NCI-H2196 (cell line): ENCODE data around the gene VPS52.
"Not testable (repeated sequence)": the region's sequence is repeated elsewhere in the genome, so short reads cannot be mapped to it uniquely, and the experiment has no call there.

Experiments
- DNase-seq: peaks from one replicate; lab custom pipeline; 2025; ENCODE audit not compliant: unreplicated experiment; lab: John Stamatoyannopoulos, UW

Gene VPS52

DNA sequence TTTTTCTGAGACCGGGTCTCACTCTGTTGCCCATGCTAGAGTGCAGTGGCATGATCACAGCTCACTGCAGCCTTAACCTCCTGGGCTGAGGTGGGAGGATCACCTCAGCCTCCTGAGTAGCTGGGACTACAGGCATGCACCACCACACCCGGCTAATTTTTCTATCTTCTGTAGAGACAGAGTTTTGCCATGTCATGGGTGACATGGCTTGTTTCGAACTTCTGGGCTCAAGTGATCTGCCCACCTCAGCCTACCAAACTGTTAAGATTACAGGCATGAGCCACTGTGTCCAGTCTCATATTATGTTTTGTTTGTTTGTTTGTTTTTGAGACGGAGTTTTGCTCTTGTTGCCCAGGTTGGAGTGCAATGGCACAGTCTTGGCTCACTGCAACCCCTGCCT, 13.5 kb upstream of the VPS52 start:
- DNase-seq, result not testable (repeated sequence)

GRCh38 chr6:33280539-33280938, 8.9 kb upstream of the VPS52 start:
- DNase-seq, result no peak

DNA sequence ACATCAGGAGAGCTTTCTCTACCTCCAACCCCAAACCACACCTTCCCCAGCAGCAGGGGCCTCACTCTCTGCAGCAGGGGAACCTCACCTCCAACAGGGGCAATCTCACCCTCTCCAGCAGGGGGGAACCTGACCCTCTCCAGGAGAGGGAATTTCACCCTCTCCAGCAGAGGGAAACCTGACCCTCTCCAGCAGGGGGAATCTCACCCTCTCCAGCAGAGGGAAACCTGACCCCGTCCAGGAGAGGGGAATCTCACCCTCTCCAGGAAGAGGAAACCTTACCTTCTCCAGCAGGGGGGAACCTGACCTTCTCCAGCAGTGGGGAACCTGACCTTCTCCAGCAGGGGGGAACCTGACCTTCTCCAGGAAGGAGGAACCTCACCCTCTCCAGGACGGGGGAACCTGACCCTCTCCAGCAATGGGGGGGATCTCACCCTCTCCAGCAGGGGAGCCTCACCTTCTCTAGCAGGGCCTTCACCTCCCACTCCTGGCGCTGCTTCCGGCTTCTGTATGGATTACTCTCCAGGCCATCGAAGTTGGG, 8.4 kb upstream of the VPS52 start:
- peak; percentile 45 for DNase-seq

GRCh38 chr6:33279257-33279695, 7.6 kb upstream of the VPS52 start:
- DNase-seq, result no peak

- no peak for DNase-seq
Measured at GRCh38 chr6:33278810-33279209, 7.1 kb upstream of the VPS52 start.

- no peak for DNase-seq
Measured at GRCh38 chr6:33278392-33278741, 6.7 kb upstream of the VPS52 start.

GRCh38 chr6:33277663-33278391, 6.2 kb upstream of the VPS52 start:
- DNase-seq, result no peak

DNA sequence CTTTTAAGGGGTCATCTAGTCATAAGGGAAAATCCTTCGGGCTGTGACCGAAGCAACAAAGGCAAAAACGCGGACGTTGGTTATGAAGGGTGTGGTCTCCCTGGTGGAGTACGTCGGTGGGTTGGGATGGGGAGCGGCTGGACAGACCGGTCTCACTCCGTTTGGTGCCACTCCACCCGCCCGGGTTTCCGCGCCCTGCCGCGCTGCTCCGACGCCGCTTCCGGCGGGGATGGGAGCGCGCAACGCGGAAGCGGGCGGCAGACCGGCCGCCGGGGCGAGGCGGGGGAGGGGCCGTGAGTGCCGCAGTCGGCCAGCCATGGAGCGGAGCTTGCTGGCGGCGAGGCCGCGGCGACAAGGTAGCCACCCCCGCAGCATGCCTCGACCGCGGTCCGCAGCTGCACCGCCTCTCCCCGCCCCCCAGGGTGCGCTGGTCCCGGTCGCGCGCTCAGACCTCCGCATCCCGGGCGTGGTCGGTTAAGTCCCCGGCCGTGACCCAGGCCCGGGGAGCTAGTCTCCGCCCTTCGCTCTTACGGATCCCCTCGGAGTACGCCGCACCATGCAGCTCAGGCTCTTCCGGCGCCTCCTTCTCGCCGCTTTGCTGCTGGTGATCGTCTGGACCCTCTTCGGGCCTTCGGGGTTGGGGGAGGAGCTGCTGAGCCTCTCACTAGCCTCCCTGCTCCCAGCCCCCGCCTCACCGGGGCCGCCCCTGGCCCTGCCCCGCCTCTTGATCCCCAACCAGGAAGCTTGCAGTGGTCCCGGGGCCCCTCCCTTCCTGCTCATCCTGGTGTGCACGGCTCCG, 5.4 kb upstream of the VPS52 start, which contains the start of gene B3GALT4:
Gene B3GALT4, plus strand, starts transcription at position 260 of the 799 bp plus-strand sequence. Its CDS starts 297 bp downstream, at position 557.
- peak; percentile 75 for DNase-seq

DNA sequence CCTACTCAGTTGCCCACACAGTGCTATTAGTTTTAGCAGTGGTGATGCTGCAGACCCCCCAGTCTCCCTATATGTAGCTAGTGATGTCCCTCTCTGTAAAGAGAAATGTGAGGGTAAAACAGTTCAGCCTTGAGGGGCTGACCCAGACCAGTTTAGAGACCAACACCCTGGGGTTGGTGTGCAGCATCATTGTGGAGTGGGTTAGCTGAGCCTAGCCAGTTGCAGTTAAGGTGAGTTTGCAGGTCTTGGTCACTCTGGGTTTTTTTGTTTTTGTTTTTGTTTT, 4.8 kb upstream of the VPS52 start:
- DNase-seq, result no peak

DNA sequence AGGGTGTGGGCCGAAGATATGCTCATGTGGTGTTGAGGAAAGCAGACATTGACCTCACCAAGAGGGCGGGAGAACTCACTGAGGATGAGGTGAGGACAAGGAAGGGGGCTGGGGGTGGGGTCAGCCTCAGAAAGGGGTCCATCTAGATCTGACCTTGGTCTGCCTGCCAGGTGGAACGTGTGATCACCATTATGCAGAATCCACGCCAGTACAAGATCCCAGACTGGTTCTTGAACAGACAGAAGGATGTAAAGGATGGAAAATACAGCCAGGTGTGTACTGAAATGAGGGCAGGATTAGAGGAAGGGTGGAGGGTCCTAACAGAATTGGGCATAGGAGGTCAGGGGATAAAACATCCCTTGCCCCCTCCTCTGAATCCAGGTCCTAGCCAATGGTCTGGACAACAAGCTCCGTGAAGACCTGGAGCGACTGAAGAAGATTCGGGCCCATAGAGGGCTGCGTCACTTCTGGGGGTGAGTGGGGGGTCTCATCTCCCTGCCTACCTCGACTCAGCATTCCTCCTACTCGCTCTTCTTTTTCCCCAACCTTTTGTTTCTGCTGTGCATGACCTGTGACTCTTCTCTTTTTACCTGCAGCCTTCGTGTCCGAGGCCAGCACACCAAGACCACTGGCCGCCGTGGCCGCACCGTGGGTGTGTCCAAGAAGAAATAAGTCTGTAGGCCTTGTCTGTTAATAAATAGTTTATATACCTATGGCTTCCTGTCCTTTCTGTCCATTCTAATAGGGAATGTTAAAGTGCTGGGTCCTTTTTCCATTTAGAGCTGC, 4.3 kb upstream of the VPS52 start:
- DNase-seq, result not testable (repeated sequence)

GRCh38 chr6:33273924-33274902, 2.5 kb upstream of the VPS52 start:
- DNase-seq, result no peak

- DNase-seq, result no peak
Measured at GRCh38 chr6:33273129-33273923, 1.6 kb upstream of the VPS52 start.

- no peak for DNase-seq
Measured at GRCh38 chr6:33272275-33273128, 826 bp upstream of the VPS52 start.

- no peak for DNase-seq
Measured at GRCh38 chr6:33271117-33271467, 584 bp downstream of the VPS52 start.

DNA sequence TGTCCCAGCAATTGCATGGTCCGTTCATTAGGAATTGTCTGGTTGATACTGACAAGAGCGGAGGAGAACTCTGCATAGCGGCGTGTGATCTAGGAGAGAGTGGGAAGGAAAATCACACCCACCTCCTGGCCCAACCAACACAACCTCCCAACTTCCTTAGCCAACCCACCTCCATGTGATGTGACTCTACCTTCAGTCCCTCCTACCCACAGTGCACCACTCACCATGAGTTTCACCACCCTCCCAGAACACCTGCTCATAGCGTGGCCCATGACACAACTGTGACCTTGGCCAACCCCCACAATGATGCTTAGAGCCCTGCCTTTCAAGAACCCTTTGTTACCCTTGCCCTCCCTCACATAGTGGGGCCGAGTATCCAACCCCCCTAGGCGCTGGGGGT, 7.7 kb downstream of the VPS52 start:
- DNase-seq, result no peak

GRCh38 chr6:33262490-33262889, 9.2 kb downstream of the VPS52 start:
- DNase-seq, result not testable (repeated sequence)

DNA sequence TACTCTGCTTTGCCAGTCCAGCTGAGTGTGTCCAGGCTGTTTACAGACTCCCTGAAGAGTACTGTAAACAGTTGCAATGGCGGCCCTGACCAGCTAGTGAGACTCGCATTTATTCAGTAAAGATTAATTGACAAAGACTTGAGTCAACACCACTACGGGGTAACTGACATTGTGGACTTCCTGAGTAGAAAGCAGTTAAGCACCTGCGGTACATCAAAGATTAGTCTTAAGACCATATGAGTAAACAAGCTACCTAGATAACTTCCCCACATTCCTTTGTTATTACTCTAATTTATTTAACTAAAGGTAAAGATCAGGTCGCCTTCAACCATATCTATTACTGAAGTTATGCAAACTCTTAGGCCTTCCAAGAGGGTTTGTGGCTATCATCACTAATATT, 12.6 kb downstream of the VPS52 start:
- no peak for DNase-seq

DNA sequence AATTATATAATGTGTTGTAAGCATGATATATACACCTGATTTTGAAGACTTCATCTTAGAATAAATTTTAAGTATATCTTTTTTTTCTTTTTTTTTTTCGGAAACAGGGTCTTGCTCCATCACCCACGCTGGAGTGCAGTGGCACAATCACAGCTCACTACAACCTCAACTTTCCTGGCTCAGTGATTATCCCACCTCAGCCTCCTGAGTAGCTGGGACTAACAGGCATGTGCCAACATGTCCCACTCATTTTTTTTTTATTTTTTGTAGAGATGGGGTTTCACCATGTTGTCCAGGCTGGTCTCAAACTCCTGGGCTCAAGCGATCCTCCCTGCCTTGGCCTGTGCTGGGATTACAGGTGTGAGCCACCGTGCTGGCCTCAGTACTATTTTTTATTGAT, 17.1 kb downstream of the VPS52 start:
- no peak for DNase-seq

- DNase-seq, result no peak
Measured at GRCh38 chr6:33252759-33253158, 18.9 kb downstream of the VPS52 start.
